ENCODE measurements around the gene NPAS3. TPM values are rescaled to one million over a fixed set of nuclear protein-coding genes. Genes with fewer than 3 reads are reported as not detected.

NPAS3 gene
- total and polyA plus RNA-seq, 7 donors, result 0.04 to 1.5 (median 0.39) TPM

- intact Hi-C loops (cut with DNase I), result no loop called here
- Histone ChIP-seq H3K4me1 (peaks cover 3% of the 10 kb centered on the region), H3K36me3 (ENCODE audit: insufficient read depth in 1 of 2, low read depth in 1 of 2) (no peaks in the 10 kb centered on the region), H3K9me3 (no peaks in the 10 kb centered on the region), H3K27ac (no peak overlapping the region), H3K27me3 (ENCODE audit: insufficient read depth in 3 of 3, low read length in 2 of 3) (no peaks in the 10 kb centered on the region), H3K4me3 (no peak overlapping the region)
- no peak for TF ChIP-seq CTCF (IDR thresholded peaks at IDR 0.05)
- ATAC-seq (no peak), DNase-seq (no peak)
- WGBS, 3 donors, result 72 to 76% (median 76%) methylated on average over 4 of the region's 4 CpGs
Measured at GRCh38 chr14:33686856-33687255, 748.2 kb downstream of the NPAS3 start.

GRCh38 chr14:33689680-33690079 is 751.0 kb downstream of the NPAS3 start:
- ATAC-seq (no peak), DNase-seq (no peak)
- no peaks in the 10 kb centered on the region for H3K27me3 ChIP-seq (ENCODE audit: insufficient read depth in 3 of 3, low read length in 2 of 3)
- H3K36me3 ChIP-seq (ENCODE audit: insufficient read depth in 1 of 2, low read depth in 1 of 2), result no peaks in the 10 kb centered on the region
- no peaks in the 10 kb centered on the region for H3K9me3 ChIP-seq
- 84 to 92% (median 87%) methylated on average over 4 of the region's 4 CpGs for WGBS, 3 donors
- no peak overlapping the region for H3K27ac ChIP-seq
- intact Hi-C loops (cut with DNase I), result no loop called here
- H3K4me3 ChIP-seq, result no peak overlapping the region
- no peak for TF ChIP-seq CTCF (IDR thresholded peaks at IDR 0.05)
- H3K4me1 ChIP-seq, result no peaks in the 10 kb centered on the region

- H3K4me3 ChIP-seq, result no peak overlapping the region
- no peak for TF ChIP-seq CTCF (IDR thresholded peaks at IDR 0.05)
- DNase-seq, result no peak
- no peaks in the 10 kb centered on the region for H3K4me1 ChIP-seq
- no peaks in the 10 kb centered on the region for H3K9me3 ChIP-seq
- no peaks in the 10 kb centered on the region for H3K36me3 ChIP-seq (ENCODE audit: insufficient read depth in 1 of 2, low read depth in 1 of 2)
- ATAC-seq, result no peak
- no peaks in the 10 kb centered on the region for H3K27me3 ChIP-seq (ENCODE audit: insufficient read depth in 3 of 3, low read length in 2 of 3)
- 91 to 95% (median 93%) methylated on average over 4 of the region's 4 CpGs for WGBS, 3 donors
- intact Hi-C loops (cut with DNase I), result no loop called here
- H3K27ac ChIP-seq, result no peak overlapping the region
Measured at GRCh38 chr14:33691907-33692306, 753.2 kb downstream of the NPAS3 start.

- DNase-seq (no peak), ATAC-seq (no peak)
Measured at GRCh38 chr14:33692762-33693161, 754.1 kb downstream of the NPAS3 start.

More at GRCh38 chr14:33692762-33693161, 754.1 kb downstream of the NPAS3 start:
- Histone ChIP-seq H3K9me3 (no peaks in the 10 kb centered on the region), H3K36me3 (ENCODE audit: insufficient read depth in 1 of 2, low read depth in 1 of 2) (no peaks in the 10 kb centered on the region), H3K27ac (no peak overlapping the region), H3K4me3 (no peak overlapping the region), H3K4me1 (no peaks in the 10 kb centered on the region), H3K27me3 (ENCODE audit: insufficient read depth in 3 of 3, low read length in 2 of 3) (no peaks in the 10 kb centered on the region)
- no peak for TF ChIP-seq CTCF (IDR thresholded peaks at IDR 0.05)
- 28 to 59% (median 34%) methylated on average over 2 of the region's 2 CpGs for WGBS, 3 donors
- intact Hi-C loops (cut with DNase I), result no loop called here

All from psoas muscle (tissue), 8 donors.